ENCODE measurements around the gene SRSF4.

Gene SRSF4

GRCh38 chr1:29200906-29201594 is 19.4 kb upstream of the SRSF4 start:
- no peak for DNase-seq (ENCODE audit: low read depth, low spot score)

- DNase-seq (ENCODE audit: low read depth, low spot score), result no peak
Observed at GRCh38 chr1:29197993-29198392, 16.3 kb upstream of the SRSF4 start.

GRCh38 chr1:29197590-29197924 is 15.9 kb upstream of the SRSF4 start:
- no peak for DNase-seq (ENCODE audit: low read depth, low spot score)

- no peak for DNase-seq (ENCODE audit: low read depth, low spot score)
Observed at GRCh38 chr1:29196863-29197589, 15.3 kb upstream of the SRSF4 start.

- no peak for DNase-seq (ENCODE audit: low read depth, low spot score)
Observed at GRCh38 chr1:29195881-29196291, 14.2 kb upstream of the SRSF4 start.

GRCh38 chr1:29193879-29194455 is 12.3 kb upstream of the SRSF4 start:
- DNase-seq (ENCODE audit: low read depth, low spot score), result no peak

GRCh38 chr1:29190718-29191117 is 9.0 kb upstream of the SRSF4 start:
- DNase-seq (ENCODE audit: low read depth, low spot score), result no peak

GRCh38 chr1:29186707-29187106 is 5.0 kb upstream of the SRSF4 start:
- no peak for DNase-seq (ENCODE audit: low read depth, low spot score)

GRCh38 chr1:29186252-29186651 is 4.6 kb upstream of the SRSF4 start:
- DNase-seq (ENCODE audit: low read depth, low spot score), result no peak

- no peak for DNase-seq (ENCODE audit: low read depth, low spot score)
Observed at GRCh38 chr1:29183287-29183686, 1.6 kb upstream of the SRSF4 start.

- DNase-seq (ENCODE audit: low read depth, low spot score), result no peak
Observed at GRCh38 chr1:29180497-29181412, 945 bp downstream of the SRSF4 start.

GRCh38 chr1:29179641-29180184 is 2.0 kb downstream of the SRSF4 start:
- no peak for DNase-seq (ENCODE audit: low read depth, low spot score)

- no peak for DNase-seq (ENCODE audit: low read depth, low spot score)
Observed at GRCh38 chr1:29177022-29177705, 4.5 kb downstream of the SRSF4 start.

GRCh38 chr1:29176576-29176975 is 5.1 kb downstream of the SRSF4 start:
- DNase-seq (ENCODE audit: low read depth, low spot score), result no peak

- DNase-seq (ENCODE audit: low read depth, low spot score), result no peak
Observed at GRCh38 chr1:29172415-29172939, 9.2 kb downstream of the SRSF4 start.

- no peak for DNase-seq (ENCODE audit: low read depth, low spot score)
Observed at GRCh38 chr1:29171521-29171920, 10.2 kb downstream of the SRSF4 start.

- no peak for DNase-seq (ENCODE audit: low read depth, low spot score)
Observed at GRCh38 chr1:29171089-29171488, 10.6 kb downstream of the SRSF4 start.

- no peak for DNase-seq (ENCODE audit: low read depth, low spot score)
Observed at GRCh38 chr1:29169976-29170375, 11.7 kb downstream of the SRSF4 start.

- no peak for DNase-seq (ENCODE audit: low read depth, low spot score)
Observed at GRCh38 chr1:29167904-29168303, 13.8 kb downstream of the SRSF4 start.

- DNase-seq (ENCODE audit: low read depth, low spot score), result no peak
Observed at GRCh38 chr1:29166291-29166878, 15.3 kb downstream of the SRSF4 start.

GRCh38 chr1:29164588-29164987 is 17.1 kb downstream of the SRSF4 start:
- DNase-seq (ENCODE audit: low read depth, low spot score), result no peak

Data from activated CD4-positive, CD25-positive, alpha-beta regulatory T cell treated with anti-CD3 and anti-CD28 coated beads, Interleukin-2, amount 50 U/mL, for 16 hours (primary cell).